Uterus (tissue), 4 donors: ENCODE measurements around the gene ZCCHC7. TPM values are rescaled to one million over a fixed set of nuclear protein-coding genes. Genes with fewer than 3 reads are reported as not detected.

Experiments
- DNase-seq, 2 donors: peaks; one replicate each; pipeline ENCODE4 v3.0.0-alpha.2; 2019 to 2020
- H3K27ac ChIP-seq, 2 donors: fragments of 200-600 bp; sonication (generic); 1 replicate in 1 of 2; 2 replicates in 1 of 2; pipeline ENCODE4 v1.5.1; 2016 to 2018
- H3K27me3 ChIP-seq, 2 donors: fragments of 200-600 bp; sonication (generic); one replicate each; pipeline ENCODE4 v1.5.1; 2018 to 2019; ENCODE audit warnings: control low read depth in 1 of 2
- H3K36me3 ChIP-seq, 2 donors: fragments of 200-600 bp; sonication (generic); one replicate each; pipeline ENCODE4 v1.5.1; 2019; ENCODE audit warnings: control low read depth in 1 of 2
- H3K4me1 ChIP-seq, 2 donors: fragments of 200-600 bp; sonication (generic); one replicate each; pipeline ENCODE4 v1.5.1; 2018 to 2019; ENCODE audit warnings: control low read depth in 1 of 2
- H3K4me3 ChIP-seq, 2 donors: fragments of 200-600 bp; sonication (generic); 1 replicate in 1 of 2; 2 replicates in 1 of 2; pipeline ENCODE4 v1.5.1; 2018 to 2019; ENCODE audit warnings: mild to moderate bottlenecking in 1 of 2
- H3K9me3 ChIP-seq, 2 donors: fragments of 200-600 bp; sonication (generic); one replicate each; pipeline ENCODE4 v1.5.1; 2019; ENCODE audit warnings: control low read depth in 1 of 2
- POLR2A ChIP-seq, 2 donors: fragments of 450-650 bp; IDR thresholded peaks; one replicate each; pipeline ENCODE4 v1.6.1; 2016; ENCODE audit warnings: antibody characterized with exemption in 2 of 2, mild to moderate bottlenecking in 1 of 2, moderate library complexity in 1 of 2
- intact Hi-C: fragments of 100-400 bp; cut with DNase I; formaldehyde crosslinking; loops from one replicate; pipeline ENCODE4 v1.15.1; 2023; ENCODE audit warnings: low total_unique reads
- total RNA-seq, 4 donors: library from RNA; depleted of rRNA in 3 of 4; stranded (reverse); fragments of >200 nt in 3 of 4; gene quantifications; one replicate each; pipeline versions ENCODE4 v1.1.0 to v1.2.4, GENCODE V29; 2014 to 2023
- TF ChIP-seq, protein P1 (sequence below), 4 experiments: fragments of 200-600 bp in 2 of 4; fragments of 450-650 bp in 2 of 4; sonication (generic) in 2 of 4; IDR thresholded peaks; one replicate each; pipeline ENCODE4 v1.5.1; 2016 to 2019; ENCODE audit warnings: antibody characterized with exemption in 4 of 4, mild to moderate bottlenecking in 2 of 4, moderate library complexity in 1 of 4
- donor health status: DM: yes; HTN: yes; CAD: no.

The ZCCHC7 gene
- total RNA-seq, 4 donors from 2014 or later, result 15.6 to 37.4 (median 30.2) TPM

DNA sequence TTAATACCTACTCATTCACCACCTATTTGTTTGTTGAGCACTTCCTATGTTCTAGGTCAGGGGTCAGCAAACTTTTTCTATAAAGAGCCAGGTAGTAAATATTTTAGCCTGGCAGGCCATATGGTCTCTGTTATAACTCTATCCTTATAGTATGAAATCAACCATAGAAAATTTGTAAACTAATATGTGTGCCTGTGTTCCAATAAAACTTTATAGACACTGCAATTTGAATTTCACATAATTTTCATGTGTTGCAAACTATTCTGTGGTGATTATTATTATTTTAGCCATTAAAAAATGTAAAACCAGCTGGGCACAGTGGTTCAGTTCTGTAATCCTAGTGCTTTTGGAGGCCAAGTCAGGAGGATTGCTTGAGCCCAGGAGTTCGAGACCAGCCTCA is 223.3 kb downstream of the ZCCHC7 start:
- H3K4me3 ChIP-seq, result no peak overlapping the region
- no peaks in the 10 kb centered on the region for H3K36me3 ChIP-seq
- no peaks in the 10 kb centered on the region for H3K4me1 ChIP-seq
- no peaks in the 10 kb centered on the region for H3K27me3 ChIP-seq
- no peak for DNase-seq
- H3K27ac ChIP-seq, result no peak overlapping the region
- intact Hi-C loops, result no loop called here
- TF ChIP-seq, protein P1, sequence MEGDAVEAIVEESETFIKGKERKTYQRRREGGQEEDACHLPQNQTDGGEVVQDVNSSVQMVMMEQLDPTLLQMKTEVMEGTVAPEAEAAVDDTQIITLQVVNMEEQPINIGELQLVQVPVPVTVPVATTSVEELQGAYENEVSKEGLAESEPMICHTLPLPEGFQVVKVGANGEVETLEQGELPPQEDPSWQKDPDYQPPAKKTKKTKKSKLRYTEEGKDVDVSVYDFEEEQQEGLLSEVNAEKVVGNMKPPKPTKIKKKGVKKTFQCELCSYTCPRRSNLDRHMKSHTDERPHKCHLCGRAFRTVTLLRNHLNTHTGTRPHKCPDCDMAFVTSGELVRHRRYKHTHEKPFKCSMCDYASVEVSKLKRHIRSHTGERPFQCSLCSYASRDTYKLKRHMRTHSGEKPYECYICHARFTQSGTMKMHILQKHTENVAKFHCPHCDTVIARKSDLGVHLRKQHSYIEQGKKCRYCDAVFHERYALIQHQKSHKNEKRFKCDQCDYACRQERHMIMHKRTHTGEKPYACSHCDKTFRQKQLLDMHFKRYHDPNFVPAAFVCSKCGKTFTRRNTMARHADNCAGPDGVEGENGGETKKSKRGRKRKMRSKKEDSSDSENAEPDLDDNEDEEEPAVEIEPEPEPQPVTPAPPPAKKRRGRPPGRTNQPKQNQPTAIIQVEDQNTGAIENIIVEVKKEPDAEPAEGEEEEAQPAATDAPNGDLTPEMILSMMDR (IDR thresholded peaks at IDR 0.05), result no peak
- TF ChIP-seq POLR2A (IDR thresholded peaks at IDR 0.05), result no peak
- no peaks in the 10 kb centered on the region for H3K9me3 ChIP-seq

DNA sequence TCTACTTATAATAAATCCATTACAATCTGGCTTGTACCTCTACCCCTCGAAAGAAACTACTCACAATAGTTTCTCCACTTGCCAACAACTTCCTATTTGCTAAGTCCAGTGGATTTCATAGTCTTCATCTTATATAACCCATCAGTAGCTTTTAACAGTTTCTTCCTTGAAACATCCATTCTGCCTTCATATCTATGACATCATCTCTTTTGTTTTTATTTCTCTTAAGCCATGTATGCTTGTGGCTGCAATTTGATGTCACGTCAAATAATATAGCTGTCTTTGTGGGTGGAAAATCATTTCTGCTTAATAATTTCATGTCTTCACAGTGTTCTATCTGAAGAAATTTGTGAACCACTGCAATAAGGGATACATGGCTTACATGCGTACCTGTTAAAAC is 224.7 kb downstream of the ZCCHC7 start:
- intact Hi-C loops, result no loop called here
- H3K27me3 ChIP-seq, result no peaks in the 10 kb centered on the region
- H3K27ac ChIP-seq, result no peak overlapping the region
- no peak for DNase-seq
- TF ChIP-seq POLR2A (IDR thresholded peaks at IDR 0.05), result no peak
- TF ChIP-seq, protein P1 (IDR thresholded peaks at IDR 0.05), result no peak
- H3K36me3 ChIP-seq, result no peaks in the 10 kb centered on the region
- H3K4me1 ChIP-seq, result no peaks in the 10 kb centered on the region
- H3K9me3 ChIP-seq, result no peaks in the 10 kb centered on the region
- H3K4me3 ChIP-seq, result no peak overlapping the region

DNA sequence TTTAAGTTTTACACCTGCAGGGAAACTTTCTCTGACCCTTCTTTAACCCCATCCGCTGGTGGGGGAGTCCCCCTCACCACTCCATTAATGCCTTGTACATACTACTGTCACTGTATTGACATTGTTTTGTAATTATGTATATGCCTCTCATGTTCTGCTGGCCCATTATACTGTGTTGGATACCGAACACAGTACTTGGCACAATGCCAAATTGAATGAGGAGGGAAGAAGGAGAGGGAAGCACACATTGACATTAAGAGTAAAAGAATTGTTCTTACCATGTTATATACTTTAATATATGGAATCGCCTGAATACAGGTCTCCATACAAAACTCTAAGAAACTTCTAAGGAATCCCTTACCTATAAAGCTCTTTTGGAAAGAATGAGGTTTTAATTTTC is 228.5 kb downstream of the ZCCHC7 start:
- H3K4me1 ChIP-seq, result no peaks in the 10 kb centered on the region
- intact Hi-C loops, result no loop called here
- TF ChIP-seq POLR2A (IDR thresholded peaks at IDR 0.05), result no peak
- TF ChIP-seq, protein P1 (IDR thresholded peaks at IDR 0.05), result no peak
- H3K4me3 ChIP-seq, result no peak overlapping the region
- H3K36me3 ChIP-seq, result no peaks in the 10 kb centered on the region
- no peaks in the 10 kb centered on the region for H3K9me3 ChIP-seq
- no peak for DNase-seq
- no peak overlapping the region for H3K27ac ChIP-seq
- H3K27me3 ChIP-seq, result no peaks in the 10 kb centered on the region

DNA sequence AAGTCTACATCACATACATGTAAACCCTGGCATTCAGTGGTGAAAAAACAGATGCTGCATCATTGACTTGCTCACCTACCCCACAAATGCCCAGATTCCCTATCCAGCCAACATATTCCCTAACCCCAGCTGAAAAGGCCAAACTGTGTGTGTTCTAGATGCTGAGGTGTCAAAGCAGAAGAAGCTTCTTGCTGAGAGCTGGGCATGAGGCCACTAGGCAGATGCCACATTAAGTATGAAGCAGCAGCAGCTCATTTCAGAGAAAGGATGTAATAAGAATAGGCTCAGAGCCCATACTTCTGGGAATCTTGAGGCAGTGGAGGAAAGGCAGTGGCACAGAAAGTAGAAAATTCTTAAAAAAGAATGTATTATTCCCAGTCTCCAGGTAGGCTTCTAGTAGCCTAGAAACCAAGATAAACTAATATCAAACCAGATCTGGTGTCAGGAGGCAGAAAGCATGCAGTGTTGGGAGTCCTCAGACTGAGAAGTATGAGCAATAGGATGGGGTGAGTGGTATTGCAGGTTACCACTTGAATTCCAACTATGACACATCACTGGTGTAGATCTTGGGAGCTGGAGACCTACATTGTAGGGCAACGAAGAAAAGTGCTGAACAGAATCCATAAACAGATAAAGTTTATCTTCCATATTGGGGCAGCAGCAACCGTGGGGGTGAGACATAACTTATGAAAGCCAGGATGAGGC is 230.3 kb downstream of the ZCCHC7 start:
- Histone ChIP-seq H3K27ac (no peak overlapping the region), H3K9me3 (no peaks in the 10 kb centered on the region), H3K4me3 (no peak overlapping the region), H3K4me1 (no peaks in the 10 kb centered on the region), H3K36me3 (no peaks in the 10 kb centered on the region), H3K27me3 (no peaks in the 10 kb centered on the region)
- TF ChIP-seq, protein P1 (IDR thresholded peaks at IDR 0.05), result no peak
- TF ChIP-seq POLR2A (IDR thresholded peaks at IDR 0.05), result no peak
- DNase-seq, result no peak
- intact Hi-C loops, result no loop called here

DNA sequence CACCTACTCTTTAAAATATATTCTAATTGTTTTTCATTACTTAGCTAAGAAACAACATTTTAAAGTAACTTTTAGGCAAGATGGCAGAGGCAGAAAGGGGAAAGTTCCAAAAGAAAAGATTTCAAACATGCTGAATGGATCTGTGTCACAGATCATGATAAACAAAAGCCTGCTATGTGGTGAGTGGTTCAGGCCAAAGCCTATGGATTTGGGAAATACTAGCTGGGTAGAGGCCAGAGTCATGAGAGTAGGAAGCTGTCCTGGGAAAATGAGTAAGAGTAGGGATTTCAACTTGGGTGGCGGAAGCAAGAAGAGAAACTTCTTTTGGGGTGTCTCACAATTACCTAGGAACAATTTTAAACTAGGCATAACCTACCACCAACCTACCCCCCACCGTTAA is 233.4 kb downstream of the ZCCHC7 start:
- H3K4me3 ChIP-seq, result no peak overlapping the region
- no peaks in the 10 kb centered on the region for H3K4me1 ChIP-seq
- no peaks in the 10 kb centered on the region for H3K27me3 ChIP-seq
- TF ChIP-seq, protein P1 (IDR thresholded peaks at IDR 0.05), result no peak
- no peak for TF ChIP-seq POLR2A (IDR thresholded peaks at IDR 0.05)
- intact Hi-C loops, result no loop called here
- no peaks in the 10 kb centered on the region for H3K36me3 ChIP-seq
- no peak overlapping the region for H3K27ac ChIP-seq
- no peak for DNase-seq
- no peaks in the 10 kb centered on the region for H3K9me3 ChIP-seq
